ENCODE results near the gene DGCR2.
"Not testable (repeated sequence)": the region's sequence is repeated elsewhere in the genome, so short reads cannot be mapped to it uniquely, and the experiment has no call there.

DNA sequence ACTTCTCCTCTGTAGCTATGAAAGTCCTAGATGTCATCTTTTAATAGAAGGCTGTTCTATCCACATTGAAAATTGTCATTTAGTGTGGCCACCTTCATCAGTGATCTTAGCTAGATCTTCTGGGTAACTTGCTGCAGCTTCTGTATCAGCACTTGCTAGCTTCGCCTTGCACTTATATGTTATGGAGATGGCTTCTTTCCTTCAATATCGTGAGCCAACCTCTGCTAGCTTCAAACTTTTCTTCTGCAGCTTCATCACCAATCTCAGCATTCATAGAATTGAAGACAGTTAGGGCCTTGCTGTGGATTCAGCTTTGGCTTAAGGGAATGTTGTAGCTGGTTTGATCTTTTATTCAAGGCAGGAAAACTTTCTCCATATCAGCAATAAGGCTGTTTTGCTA lies 122.1 kb downstream of the DGCR2 start:
- TF ChIP-seq, protein P1, sequence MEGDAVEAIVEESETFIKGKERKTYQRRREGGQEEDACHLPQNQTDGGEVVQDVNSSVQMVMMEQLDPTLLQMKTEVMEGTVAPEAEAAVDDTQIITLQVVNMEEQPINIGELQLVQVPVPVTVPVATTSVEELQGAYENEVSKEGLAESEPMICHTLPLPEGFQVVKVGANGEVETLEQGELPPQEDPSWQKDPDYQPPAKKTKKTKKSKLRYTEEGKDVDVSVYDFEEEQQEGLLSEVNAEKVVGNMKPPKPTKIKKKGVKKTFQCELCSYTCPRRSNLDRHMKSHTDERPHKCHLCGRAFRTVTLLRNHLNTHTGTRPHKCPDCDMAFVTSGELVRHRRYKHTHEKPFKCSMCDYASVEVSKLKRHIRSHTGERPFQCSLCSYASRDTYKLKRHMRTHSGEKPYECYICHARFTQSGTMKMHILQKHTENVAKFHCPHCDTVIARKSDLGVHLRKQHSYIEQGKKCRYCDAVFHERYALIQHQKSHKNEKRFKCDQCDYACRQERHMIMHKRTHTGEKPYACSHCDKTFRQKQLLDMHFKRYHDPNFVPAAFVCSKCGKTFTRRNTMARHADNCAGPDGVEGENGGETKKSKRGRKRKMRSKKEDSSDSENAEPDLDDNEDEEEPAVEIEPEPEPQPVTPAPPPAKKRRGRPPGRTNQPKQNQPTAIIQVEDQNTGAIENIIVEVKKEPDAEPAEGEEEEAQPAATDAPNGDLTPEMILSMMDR (IDR thresholded peaks at IDR 0.05): not testable (repeated sequence)
- TF ChIP-seq POLR2A (IDR thresholded peaks at IDR 0.05): not testable (repeated sequence)
